Prostate gland (tissue), 2 donors: ENCODE measurements around the gene COTL1.

Source experiments
- CTCF ChIP-seq, 4 experiments: fragments of 200-600 bp in 2 of 4; fragments of 450-650 bp in 2 of 4; sonication (generic) in 2 of 4; IDR thresholded peaks; 1 replicate in 3 of 4; 2 replicates in 1 of 4; pipeline ENCODE4 v1.5.1; 2016 to 2019; ENCODE audit warnings: antibody characterized with exemption in 4 of 4, mild to moderate bottlenecking in 2 of 4, moderate library complexity in 2 of 4
- POLR2AphosphoS5 ChIP-seq: sonication (generic); formaldehyde crosslinking; IDR thresholded peaks from one replicate; pipeline ENCODE4 v1.6.1; 2017; ENCODE audit warnings: antibody characterized with exemption

- TF ChIP-seq CTCF (IDR thresholded peaks at IDR 0.05) (no peak), POLR2AphosphoS5 (no peak)
Measured at GRCh38 chr16:84557059-84557458, 60.8 kb downstream of the COTL1 start.
